ENCODE results near the gene TMEM53.
A peak's percentile ranks its signal among the peaks of the same experiment; 100 is the strongest.

Gene TMEM53

DNA sequence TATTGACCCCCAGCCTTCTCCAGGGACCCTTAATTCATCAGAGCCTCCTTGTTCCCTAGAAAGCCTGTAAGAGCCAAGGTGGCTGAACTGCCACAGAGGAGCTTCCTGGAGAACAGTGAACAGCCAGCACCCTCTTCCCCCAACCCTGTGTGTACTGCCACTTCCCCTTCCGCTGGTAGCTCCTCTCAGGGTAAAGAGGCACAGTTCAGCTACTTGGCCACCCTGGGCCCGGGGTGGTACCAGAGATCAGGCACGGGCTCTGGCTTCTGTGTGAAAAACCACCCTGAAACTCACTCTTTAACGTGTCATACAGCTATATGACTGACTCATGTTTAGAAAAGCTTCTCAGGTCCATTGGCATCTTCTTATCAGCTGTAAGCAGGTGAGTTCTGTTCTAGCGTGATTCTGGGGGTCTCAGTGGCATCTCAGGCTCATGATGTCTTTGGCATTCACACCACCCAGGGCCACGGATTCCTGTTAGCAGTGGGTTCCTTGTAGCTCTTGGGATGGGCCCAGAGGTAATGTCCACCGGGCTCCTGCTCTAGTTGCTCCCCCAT is 22.6 kb upstream of the TMEM53 start:
- peak; percentile 44 for DNase-seq

GRCh38 chr1:44696101-44696500 is 21.8 kb upstream of the TMEM53 start:
- no peak for DNase-seq

- DNase-seq: no peak
Measured at GRCh38 chr1:44695671-44696070, 21.4 kb upstream of the TMEM53 start.

- no peak for DNase-seq
Measured at GRCh38 chr1:44694863-44695478, 20.7 kb upstream of the TMEM53 start.

GRCh38 chr1:44693900-44694299 is 19.6 kb upstream of the TMEM53 start:
- no peak for DNase-seq

- no peak for DNase-seq
Measured at GRCh38 chr1:44693159-44693558, 18.9 kb upstream of the TMEM53 start.

DNA sequence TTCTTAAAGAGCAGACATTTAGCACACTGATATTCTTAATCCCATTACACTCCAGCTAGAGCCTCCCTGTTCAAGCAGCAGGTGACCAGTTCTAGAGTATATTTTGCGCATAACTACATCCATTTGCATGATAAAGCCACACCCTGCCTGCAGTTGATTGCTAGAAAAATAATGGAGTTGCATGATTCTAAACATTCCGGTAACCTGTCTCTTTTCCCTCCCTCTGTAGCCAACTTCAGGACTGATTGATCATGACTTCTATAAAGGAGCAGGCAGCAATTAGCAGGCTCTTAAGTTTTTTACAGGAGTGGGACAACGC is 15.1 kb upstream of the TMEM53 start:
- no peak for DNase-seq

DNA sequence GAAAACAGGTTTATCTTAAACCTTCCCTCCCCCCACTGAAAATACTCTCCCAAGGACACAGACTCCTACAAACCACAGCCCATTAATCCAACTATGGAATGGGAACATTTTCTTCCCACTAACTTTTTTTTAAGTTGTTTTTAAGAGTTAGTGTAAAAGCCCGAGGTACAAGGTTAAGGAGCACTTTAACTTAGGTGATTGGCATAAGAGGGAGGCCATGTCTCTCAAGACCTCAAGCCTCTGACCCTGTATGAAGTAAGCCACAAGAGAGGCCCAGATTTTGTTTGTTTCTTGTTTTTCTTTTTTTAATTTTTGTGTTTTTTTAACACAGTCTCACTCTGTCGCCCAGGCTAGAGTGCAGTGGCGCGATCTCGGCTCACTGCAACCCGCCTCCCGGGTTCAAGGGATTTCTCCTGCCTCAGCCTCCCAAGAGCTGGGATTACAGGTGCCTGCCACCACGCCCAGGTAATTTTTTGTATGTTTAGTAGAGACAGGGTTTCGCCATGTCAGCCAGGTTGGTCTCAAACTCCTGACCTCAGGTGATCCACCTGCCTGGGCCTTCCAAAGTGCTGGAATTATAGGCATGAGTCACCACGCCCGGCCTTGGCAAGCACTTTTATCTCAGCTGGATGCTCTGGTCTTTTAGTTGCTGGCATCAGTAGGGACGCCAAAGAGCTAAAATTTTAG is 14.6 kb upstream of the TMEM53 start:
- no peak for DNase-seq

- DNase-seq: no peak
Measured at GRCh38 chr1:44685881-44686280, 11.6 kb upstream of the TMEM53 start.

GRCh38 chr1:44685218-44685617 is 10.9 kb upstream of the TMEM53 start:
- DNase-seq: no peak

DNA sequence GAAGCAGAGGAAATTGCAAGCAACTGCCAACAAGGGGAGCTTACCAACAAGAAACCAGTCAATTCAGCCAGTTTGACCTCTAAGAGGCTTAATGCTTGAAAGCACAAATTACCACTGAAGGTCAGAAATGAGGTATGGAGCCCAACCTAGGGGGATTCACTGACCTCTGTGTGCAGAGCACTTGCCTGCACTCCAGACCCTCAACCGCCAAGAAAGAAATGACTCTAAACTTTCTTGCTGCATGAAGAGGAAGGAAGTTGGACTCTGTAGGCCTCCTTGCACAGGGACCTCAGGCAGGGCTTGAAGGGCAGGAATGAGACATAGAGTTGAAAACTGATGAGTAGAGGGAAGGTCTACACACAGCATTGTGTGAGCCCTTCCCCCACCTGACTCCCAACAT is 10.2 kb upstream of the TMEM53 start:
- DNase-seq: no peak

DNA sequence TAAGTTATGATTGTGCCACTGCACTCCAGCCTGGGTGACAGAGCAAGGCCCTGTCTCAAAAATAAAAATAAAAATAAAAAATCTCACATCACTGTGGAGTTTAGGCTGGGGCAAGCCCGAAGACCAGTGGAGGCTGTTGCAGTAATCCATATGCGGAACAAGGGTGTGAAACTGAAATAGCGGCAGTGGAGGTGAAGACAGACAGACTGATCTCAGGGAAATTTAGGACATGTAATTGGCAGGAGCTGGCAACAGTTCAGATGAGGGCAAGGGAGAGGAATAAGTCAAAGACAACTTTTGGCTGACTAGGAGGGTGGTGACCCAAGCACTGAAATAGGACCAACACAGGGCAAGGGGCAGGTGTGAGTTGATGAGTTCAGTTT is 8.6 kb upstream of the TMEM53 start:
- no peak for DNase-seq

- no peak for DNase-seq
Measured at GRCh38 chr1:44681905-44682882, 7.9 kb upstream of the TMEM53 start.

DNA sequence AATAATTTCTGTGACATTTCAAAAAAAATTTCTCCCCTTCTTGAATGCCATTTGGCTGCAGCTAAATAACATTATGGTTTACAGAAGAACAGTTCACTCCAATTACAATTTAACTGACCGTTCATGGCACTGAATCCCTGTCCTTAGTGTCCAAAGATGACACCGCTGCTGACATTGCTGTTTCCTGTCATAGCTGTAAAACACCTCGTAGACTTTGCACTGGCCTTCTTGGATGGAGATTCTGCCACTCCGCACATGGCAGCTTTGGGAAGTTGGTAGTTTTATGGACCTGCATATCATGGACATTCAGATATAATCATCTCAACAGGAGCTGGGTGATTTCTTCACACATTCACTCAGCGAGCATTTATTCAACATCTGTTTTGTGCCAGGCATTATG is 5.2 kb upstream of the TMEM53 start:
- no peak for DNase-seq

- DNase-seq: no peak
Measured at GRCh38 chr1:44678626-44679025, 4.3 kb upstream of the TMEM53 start.

DNA sequence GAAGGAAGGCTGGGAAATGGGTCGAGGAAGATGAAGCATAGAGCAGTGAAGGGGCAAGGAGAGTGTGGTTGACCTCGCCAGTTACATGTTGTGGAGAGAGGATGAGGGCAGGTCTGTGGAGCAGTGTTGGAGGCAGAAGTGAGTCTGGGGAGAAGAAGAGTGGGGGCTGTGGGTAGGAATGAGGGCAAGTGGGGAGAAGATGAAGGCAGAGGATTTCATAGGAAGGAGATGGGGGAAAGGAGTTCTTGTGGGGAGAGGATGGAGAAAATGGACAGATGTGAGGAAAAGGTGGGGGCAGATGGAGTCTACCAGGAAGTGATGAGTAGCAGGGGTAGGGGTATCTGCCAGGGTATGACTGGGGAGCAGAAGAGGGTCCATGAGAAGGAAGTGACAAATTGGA is 3.8 kb upstream of the TMEM53 start:
- DNase-seq: no peak

DNA sequence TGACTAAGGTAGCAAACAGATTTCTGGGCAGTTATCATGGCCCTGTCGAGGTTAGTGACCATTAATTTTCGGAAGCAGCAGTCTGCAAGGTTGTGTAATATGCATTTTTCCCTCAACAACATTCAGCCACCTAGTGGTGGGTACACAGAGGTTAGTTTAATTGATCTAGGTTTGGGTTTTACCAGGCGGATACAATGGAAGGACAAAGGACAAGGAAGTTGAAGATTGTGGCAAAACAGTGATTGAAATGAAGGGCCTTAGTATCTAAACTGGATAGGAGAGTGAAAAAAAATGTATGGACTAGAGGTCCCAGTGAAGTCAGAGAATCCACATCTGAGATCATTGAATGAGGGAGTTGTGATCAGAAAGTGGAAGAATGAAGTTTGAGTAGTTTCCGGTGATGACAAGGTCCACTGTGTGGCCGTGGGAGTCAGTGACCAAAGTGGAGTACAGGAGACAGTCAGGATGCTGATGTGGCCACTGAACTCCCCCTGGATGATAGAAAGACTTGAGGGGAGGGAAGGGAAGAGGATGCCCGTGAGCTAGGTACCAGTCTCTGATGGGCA is 3.0 kb upstream of the TMEM53 start:
- peak; percentile 45 for DNase-seq

DNA sequence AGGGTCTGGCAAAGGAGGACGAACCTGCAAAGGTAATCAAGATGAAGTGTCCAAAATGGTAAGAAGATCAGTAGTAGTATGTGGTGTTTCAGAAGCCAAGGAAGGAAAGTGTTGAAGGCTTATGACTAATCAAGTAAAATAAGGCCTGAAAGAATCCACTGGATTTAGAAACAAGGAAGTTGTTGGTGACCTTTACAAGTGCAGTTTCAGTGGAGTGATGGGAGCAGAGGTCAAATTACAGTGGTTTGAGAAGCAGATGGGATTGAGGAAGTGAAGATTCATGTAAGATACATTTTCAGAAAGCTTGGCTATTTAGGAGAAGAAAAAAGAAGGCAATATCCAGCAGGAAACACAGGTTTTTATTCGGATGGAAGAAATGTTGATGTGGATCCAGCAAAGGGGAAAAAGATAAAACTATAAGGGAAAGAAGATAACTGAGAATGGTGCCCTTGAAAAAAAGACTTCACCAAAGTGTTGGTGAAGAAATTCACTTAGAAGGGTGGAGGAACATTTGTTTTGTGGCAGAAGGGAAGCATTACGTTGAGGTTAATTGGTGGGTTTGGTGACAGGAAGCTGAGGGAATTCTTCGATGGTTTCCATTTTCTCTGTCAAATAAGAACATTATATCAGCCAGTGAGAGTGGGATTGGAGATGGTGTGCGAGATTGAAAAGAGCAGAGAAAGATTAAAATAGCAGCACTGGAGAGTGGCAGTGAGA is 2.4 kb upstream of the TMEM53 start:
- no peak for DNase-seq

- DNase-seq: no peak
Measured at GRCh38 chr1:44675186-44675585, 905 bp upstream of the TMEM53 start.

- DNase-seq: no peak
Measured at GRCh38 chr1:44673675-44674112, 587 bp downstream of the TMEM53 start.

DNA sequence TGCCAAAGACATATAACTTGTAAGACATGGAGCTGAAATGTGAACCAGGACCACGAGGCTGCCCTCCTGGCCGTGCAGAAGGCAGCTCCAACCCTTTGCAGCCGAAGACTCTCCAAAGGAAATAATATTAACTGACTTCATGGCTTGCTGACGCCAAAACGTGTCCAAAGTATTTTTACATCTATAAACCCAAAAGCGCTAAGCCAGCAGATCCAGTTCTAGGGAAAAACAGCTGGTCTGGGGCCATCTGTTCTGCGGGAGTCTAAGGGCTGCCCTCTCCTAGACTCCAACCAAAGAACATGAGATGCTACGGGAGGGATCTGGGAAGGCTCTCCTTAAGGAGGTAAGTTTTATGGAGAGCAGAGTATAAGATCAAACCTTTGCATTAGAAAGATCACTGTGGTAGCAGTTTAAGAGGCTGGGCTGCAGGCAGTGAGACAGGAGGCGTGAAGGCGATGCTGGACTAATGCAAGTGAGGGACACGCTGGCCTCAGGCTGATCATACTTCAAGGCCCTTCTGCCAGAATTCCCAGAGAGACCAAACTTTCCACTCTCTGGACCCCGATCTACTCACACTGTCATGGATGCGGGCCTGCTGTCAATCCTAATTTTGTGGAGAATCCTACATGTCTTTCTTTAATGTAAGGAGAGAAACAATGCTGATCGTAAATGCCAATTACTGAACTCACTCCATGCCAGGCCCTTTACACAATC is 1.2 kb downstream of the TMEM53 start:
- DNase-seq: no peak

All from CD4-positive, alpha-beta T cell treated with Interleukin-21 for 1 hour (primary cell).